ENCODE results near the gene LELP1. TPM values are rescaled to one million over a fixed set of nuclear protein-coding genes. Genes with fewer than 3 reads are reported as not detected.
A peak's percentile ranks its signal among the peaks of the same experiment; 100 is the strongest.
"Not testable (repeated sequence)": the region's sequence is repeated elsewhere in the genome, so short reads cannot be mapped to it uniquely, and the experiment has no call there.

LELP1 gene
- total RNA-seq, 1 donor from 2014 or later: not detected

GRCh38 chr1:153213519-153213918, 10.3 kb downstream of the LELP1 start:
- TF ChIP-seq CTCF (conservative IDR thresholded peaks at IDR 0.05; ENCODE audit: low read depth, low read length): no peak
- H3K4me3 ChIP-seq (ENCODE audit: low read depth, low read length): no peak overlapping the region
- no peak for DNase-seq (ENCODE audit: low read depth)

GRCh38 chr1:153217212-153217611, 14.0 kb downstream of the LELP1 start, which contains the start of gene PRR9:
TSS of gene PRR9 (plus strand) at chr1:153217584. CDS start at chr1:153218145, 561 bp downstream.
- TF ChIP-seq CTCF (conservative IDR thresholded peaks at IDR 0.05; ENCODE audit: low read depth, low read length): no peak
- H3K4me3 ChIP-seq (ENCODE audit: low read depth, low read length): no peak within 1 kb of the TSS
- no peak for DNase-seq (ENCODE audit: low read depth)

- no peak for TF ChIP-seq CTCF (conservative IDR thresholded peaks at IDR 0.05; ENCODE audit: low read depth, low read length)
- no peak overlapping the region for H3K4me3 ChIP-seq (ENCODE audit: low read depth, low read length)
- DNase-seq (ENCODE audit: low read depth): no peak
Observed at GRCh38 chr1:153217744-153218416, 14.7 kb downstream of the LELP1 start.

GRCh38 chr1:153220606-153221303, 17.5 kb downstream of the LELP1 start:
- no peak overlapping the region for H3K4me3 ChIP-seq (ENCODE audit: low read depth, low read length)
- no peak for DNase-seq (ENCODE audit: low read depth)
- TF ChIP-seq CTCF (conservative IDR thresholded peaks at IDR 0.05; ENCODE audit: low read depth, low read length): no peak

GRCh38 chr1:153223040-153223891, 20.0 kb downstream of the LELP1 start:
- not testable (repeated sequence) for DNase-seq (ENCODE audit: low read depth); H3K4me3 ChIP-seq (ENCODE audit: low read depth, low read length)
- peak; percentile 64 for TF ChIP-seq CTCF (conservative IDR thresholded peaks at IDR 0.05; ENCODE audit: low read depth, low read length)

GRCh38 chr1:153227810-153228209, 24.6 kb downstream of the LELP1 start:
- DNase-seq (ENCODE audit: low read depth): no peak
- no peak overlapping the region for H3K4me3 ChIP-seq (ENCODE audit: low read depth, low read length)
- no peak for TF ChIP-seq CTCF (conservative IDR thresholded peaks at IDR 0.05; ENCODE audit: low read depth, low read length)

All from epithelial cell of proximal tubule (primary cell).